HCT116 (cell line): ENCODE results near the gene SPINK2.

Experiments
- CTCF ChIP-seq, 3 experiments: fragments of 200-600 bp in 1 of 3; sonication (generic) in 1 of 3; IDR thresholded peaks in 2 of 3; conservative IDR thresholded peaks in 1 of 3; 2 replicates each; pipeline ENCODE4 v1.5.1; 2012 to 2017; ENCODE audit warnings: low read depth in 2 of 3, low read length in 2 of 3, antibody characterized with exemption in 1 of 3, borderline replicate concordance in 1 of 3, control low read depth in 1 of 3, mild to moderate bottlenecking in 1 of 3, mixed read lengths in 1 of 3, mixed run types in 1 of 3, moderate library complexity in 1 of 3; ENCODE audit not compliant: insufficient read depth in 1 of 3
- EZH2 ChIP-seq: fragments of 200-600 bp; sonication (generic); IDR thresholded peaks from 2 replicates; pipeline ENCODE4 v1.6.1; 2017; ENCODE audit warnings: antibody characterized with exemption, mixed run types
- FOSL1 ChIP-seq: IDR thresholded peaks from 2 replicates; pipeline ENCODE4 v1.6.1; 2012; ENCODE audit warnings: low read depth
- MAX ChIP-seq: IDR thresholded peaks from 2 replicates; pipeline ENCODE4 v1.6.1; 2012
- SP1 ChIP-seq: IDR thresholded peaks from 2 replicates; pipeline ENCODE4 v1.6.1; 2012; ENCODE audit warnings: low read depth

DNA sequence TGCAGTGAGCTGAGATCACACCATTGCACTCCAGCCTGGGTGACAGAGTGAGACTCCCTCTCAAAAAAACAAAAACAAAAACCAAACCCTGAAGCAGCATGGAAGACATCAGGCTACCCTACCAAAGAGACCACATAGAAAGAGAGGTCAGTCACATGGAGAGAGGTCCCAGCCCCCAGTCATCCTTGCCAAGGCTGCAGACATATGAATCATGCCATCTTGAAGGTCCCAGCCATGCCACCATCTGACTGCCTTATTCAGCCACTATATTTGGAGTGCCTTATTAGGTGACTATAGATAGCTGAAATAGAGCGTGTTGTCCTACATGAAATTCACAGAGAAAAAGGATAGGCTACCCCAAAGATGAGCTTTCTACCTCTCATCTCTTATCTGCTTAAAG, 48.2 kb downstream of the SPINK2 start:
- no peak for TF ChIP-seq CTCF (IDR thresholded peaks at IDR 0.05 in 2 of 3, conservative IDR thresholded peaks at IDR 0.05 in 1 of 3; ENCODE audit: borderline replicate concordance in 1 of 3, insufficient read depth in 1 of 3, low read depth in 2 of 3, low read length in 2 of 3)
- no peak for TF ChIP-seq MAX
- no peak for TF ChIP-seq EZH2
- no peak for TF ChIP-seq FOSL1
- TF ChIP-seq SP1, result no peak
